Gastrocnemius medialis (tissue), 4 donors: ENCODE measurements around the gene MTMR12. TPM values are rescaled to one million over a fixed set of nuclear protein-coding genes. Genes with fewer than 3 reads are reported as not detected.
"Not testable (repeated sequence)": the region's sequence is repeated elsewhere in the genome, so short reads cannot be mapped to it uniquely, and the experiment has no call there.

Source experiments
- ATAC-seq, 2 donors: fragments of 150-250 bp; one replicate each; pipeline ENCODE4 v1.9.1; 2016
- DNase-seq, 2 donors: peaks; one replicate each; pipeline ENCODE4 v3.0.0-alpha.2; 2019
- H3K27ac ChIP-seq, 4 donors: fragments of 200-600 bp; sonication (generic); 1 replicate in 1 of 4; 2 replicates in 3 of 4; pipeline ENCODE4 v1.5.1; 2016 to 2018; ENCODE audit warnings: mild to moderate bottlenecking in 2 of 4, moderate library complexity in 1 of 4
- H3K27me3 ChIP-seq, 3 donors: fragments of 200-600 bp; sonication (generic) in 2 of 3; 1 replicate in 1 of 3; 2 replicates in 2 of 3; pipeline versions ENCODE4 v1.5.1 to v1.6.0; 2016 to 2019; ENCODE audit warnings: mild to moderate bottlenecking in 1 of 3, moderate library complexity in 1 of 3
- H3K36me3 ChIP-seq, 2 donors: fragments of 200-600 bp; sonication (generic) in 1 of 2; one replicate each; pipeline ENCODE4 v1.5.1; 2017 to 2018
- H3K4me1 ChIP-seq, 2 donors: fragments of 200-600 bp; sonication (generic) in 1 of 2; one replicate each; pipeline ENCODE4 v1.5.1; 2016 to 2017; ENCODE audit warnings: mild to moderate bottlenecking in 2 of 2
- H3K4me3 ChIP-seq, 4 donors: fragments of 200-600 bp; sonication (generic) in 3 of 4; 1 replicate in 1 of 4; 2 replicates in 3 of 4; pipeline ENCODE4 v1.5.1; 2016 to 2019; ENCODE audit warnings: mild to moderate bottlenecking in 2 of 4
- H3K9me3 ChIP-seq, 3 donors: fragments of 200-600 bp; sonication (generic) in 2 of 3; 1 replicate in 1 of 3; 2 replicates in 2 of 3; pipeline ENCODE4 v1.5.1; 2016 to 2019
- CTCF ChIP-seq, 5 experiments: fragments of 450-650 bp in 3 of 5; fragments of 200-600 bp in 2 of 5; sonication (generic) in 2 of 5; IDR thresholded peaks in 4 of 5; conservative IDR thresholded peaks in 1 of 5; 1 replicate in 4 of 5; 2 replicates in 1 of 5; pipeline ENCODE4 v1.5.1; 2016 to 2019; ENCODE audit warnings: antibody characterized with exemption in 5 of 5, mild to moderate bottlenecking in 3 of 5, moderate library complexity in 3 of 5
- POLR2A ChIP-seq, 2 donors: fragments of 450-650 bp; IDR thresholded peaks; one replicate each; pipeline ENCODE4 v1.6.1; 2017; ENCODE audit warnings: antibody characterized with exemption in 2 of 2, mild to moderate bottlenecking in 2 of 2, moderate library complexity in 2 of 2
- in situ Hi-C, 4 donors: fragments of 200-750 bp; cut with MboI; loops; one replicate each; pipeline versions ENCODE4 v1.15.0 to v1.8.0; 2017; ENCODE audit warnings: low sequenced_read_pairs in 4 of 4
- intact Hi-C: fragments of 100-400 bp; cut with DNase I; formaldehyde crosslinking; loops from one replicate; pipeline ENCODE4 v1.15.1; 2023; ENCODE audit warnings: low total_unique reads
- total RNA-seq, 4 donors: library from RNA; depleted of rRNA; stranded (reverse); fragments of >200 nt; gene quantifications; one replicate each; pipeline versions ENCODE4 v1.1.0 to v1.2.3, GENCODE V29; 2016

MTMR12 gene
- total RNA-seq, 4 donors from 2014 or later, result 6.4 to 11.5 (median 10.6) TPM

DNA sequence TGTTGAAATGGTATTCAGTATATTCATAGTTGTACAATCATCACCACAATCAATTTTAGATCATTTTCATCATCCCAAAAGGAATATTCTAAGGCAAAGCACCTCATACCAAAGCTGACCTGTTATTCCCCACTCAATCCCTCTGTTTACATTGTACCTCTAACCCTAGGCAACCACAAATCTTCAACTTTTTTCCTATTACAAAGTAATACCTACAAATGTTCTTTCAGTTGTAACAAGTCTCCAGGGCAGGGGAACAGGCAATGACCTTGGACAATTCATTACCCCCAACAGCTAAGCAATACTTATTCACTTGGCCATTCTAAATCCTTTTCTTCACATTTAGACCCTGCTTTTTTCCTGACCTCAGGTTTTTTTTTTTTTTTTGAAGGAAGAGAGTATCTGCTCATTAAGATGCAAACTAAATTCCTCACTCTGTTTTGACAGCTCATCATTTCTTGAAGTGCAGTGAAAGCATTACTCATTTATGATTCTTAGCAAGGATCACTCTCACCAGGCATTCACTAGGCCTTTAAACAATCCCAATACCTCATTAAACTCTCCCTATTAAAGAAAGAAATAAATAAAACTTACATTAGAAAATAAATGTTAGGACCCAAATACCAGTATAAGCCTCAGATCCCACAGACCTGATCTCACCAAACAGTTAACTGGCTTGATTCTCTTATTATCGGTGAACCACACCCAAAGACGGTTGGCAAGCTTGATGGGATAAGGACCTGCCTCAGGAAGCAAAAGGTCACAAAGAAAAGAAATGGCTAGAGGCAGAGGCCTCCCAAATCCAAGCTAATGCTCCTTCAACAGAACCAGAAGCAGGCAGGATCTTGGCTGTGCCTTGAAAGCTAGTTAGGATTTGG lies 15.3 kb downstream of the MTMR12 start:
- in situ Hi-C loops, result no loop called here
- H3K36me3 ChIP-seq, result no peaks in the 10 kb centered on the region
- no peak for ATAC-seq
- H3K9me3 ChIP-seq, result no peaks in the 10 kb centered on the region
- DNase-seq, result no peak
- H3K27ac ChIP-seq, result peak overlapping the region in 2 of 4 donors; percentile 14 to 26
- no peak overlapping the region for H3K4me3 ChIP-seq
- peaks cover 27 to 46% of the 10 kb centered on the region in 2 donors for H3K4me1 ChIP-seq
- intact Hi-C loops, result no loop called here
- TF ChIP-seq POLR2A (IDR thresholded peaks at IDR 0.05) (no peak), CTCF (IDR thresholded peaks at IDR 0.05 in 4 of 5, conservative IDR thresholded peaks at IDR 0.05 in 1 of 5) (no peak)
- H3K27me3 ChIP-seq, result no peaks in the 10 kb centered on the region

- H3K36me3 ChIP-seq, H3K4me3 ChIP-seq, H3K9me3 ChIP-seq, H3K27me3 ChIP-seq, in situ Hi-C loops, intact Hi-C loops: not testable (repeated sequence)
- peak in 1 of 2 donors; percentile 22 for DNase-seq
- Histone ChIP-seq H3K4me1 (peaks cover 32 to 40% of the 10 kb centered on the region in 2 donors), H3K27ac (peak overlapping the region in 2 of 4 donors; percentile 41 to 64)
- peak; percentile 75 to 78 for ATAC-seq
Measured at GRCh38 chr5:32295966-32296772, 16.6 kb downstream of the MTMR12 start.

GRCh38 chr5:32291591-32291990 lies 21.1 kb downstream of the MTMR12 start:
- intact Hi-C loops (no loop called here), in situ Hi-C loops (no loop called here)
- no peaks in the 10 kb centered on the region for H3K36me3 ChIP-seq
- no peak for TF ChIP-seq CTCF (IDR thresholded peaks at IDR 0.05 in 4 of 5, conservative IDR thresholded peaks at IDR 0.05 in 1 of 5)
- no peak for TF ChIP-seq POLR2A (IDR thresholded peaks at IDR 0.05)
- H3K4me1 ChIP-seq, result peaks cover 10 to 17% of the 10 kb centered on the region in 2 donors
- H3K27me3 ChIP-seq, result no peaks in the 10 kb centered on the region
- ATAC-seq (no peak), DNase-seq (no peak)
- no peaks in the 10 kb centered on the region for H3K9me3 ChIP-seq
- H3K27ac ChIP-seq, result no peak overlapping the region
- no peak overlapping the region for H3K4me3 ChIP-seq

DNA sequence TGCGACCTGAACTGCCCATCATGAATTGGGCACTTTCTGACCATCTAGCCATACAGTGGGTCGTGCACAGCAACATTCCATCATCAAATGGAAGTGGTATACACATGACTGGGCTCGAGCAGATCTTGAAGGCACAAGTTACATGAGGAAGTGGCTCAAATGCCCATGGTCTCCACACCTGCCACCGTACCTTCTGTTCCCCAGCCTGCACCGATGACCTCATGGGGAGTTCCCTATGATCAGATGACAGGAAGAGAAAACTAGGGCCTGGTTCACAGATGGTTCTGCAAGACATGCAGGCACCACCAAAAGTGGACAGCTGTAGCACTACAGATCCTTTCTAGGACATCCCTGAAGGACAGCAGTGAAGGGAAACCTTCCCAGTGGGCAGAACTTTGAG lies 21.8 kb downstream of the MTMR12 start:
- ATAC-seq, result no peak
- Histone ChIP-seq H3K27me3 (no peaks in the 10 kb centered on the region), H3K36me3 (no peaks in the 10 kb centered on the region), H3K4me3 (no peak overlapping the region), H3K4me1 (peaks cover 10 to 12% of the 10 kb centered on the region in 2 donors), H3K9me3 (no peaks in the 10 kb centered on the region), H3K27ac (no peak overlapping the region)
- in situ Hi-C loops (no loop called here), intact Hi-C loops (no loop called here)
- TF ChIP-seq CTCF (IDR thresholded peaks at IDR 0.05 in 4 of 5, conservative IDR thresholded peaks at IDR 0.05 in 1 of 5) (no peak), POLR2A (IDR thresholded peaks at IDR 0.05) (no peak)
- DNase-seq, result no peak

DNA sequence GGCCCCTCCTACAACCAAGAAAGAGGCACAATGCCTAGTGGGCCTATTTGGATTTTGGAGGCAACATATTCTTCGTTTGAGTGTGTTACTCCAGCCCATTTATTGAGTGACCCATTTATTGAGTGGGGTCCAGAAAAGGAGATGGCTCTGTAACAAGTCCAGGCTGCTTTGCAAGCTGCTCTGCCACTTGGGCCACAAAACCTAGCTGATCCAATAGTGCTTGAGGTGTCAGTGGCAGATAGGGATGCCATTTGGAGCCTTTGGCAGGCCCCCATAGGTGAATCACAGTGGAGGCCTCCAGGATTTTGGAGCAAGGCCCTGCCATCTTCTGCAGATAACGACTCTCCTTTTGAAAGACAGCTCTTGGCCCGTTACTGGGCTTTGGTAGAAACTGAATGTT lies 22.2 kb downstream of the MTMR12 start:
- H3K27ac ChIP-seq, ATAC-seq, H3K36me3 ChIP-seq, H3K27me3 ChIP-seq, H3K9me3 ChIP-seq, intact Hi-C loops, in situ Hi-C loops, DNase-seq, H3K4me3 ChIP-seq: not testable (repeated sequence)
- H3K4me1 ChIP-seq, result peaks cover 8 to 10% of the 10 kb centered on the region in 2 donors

DNA sequence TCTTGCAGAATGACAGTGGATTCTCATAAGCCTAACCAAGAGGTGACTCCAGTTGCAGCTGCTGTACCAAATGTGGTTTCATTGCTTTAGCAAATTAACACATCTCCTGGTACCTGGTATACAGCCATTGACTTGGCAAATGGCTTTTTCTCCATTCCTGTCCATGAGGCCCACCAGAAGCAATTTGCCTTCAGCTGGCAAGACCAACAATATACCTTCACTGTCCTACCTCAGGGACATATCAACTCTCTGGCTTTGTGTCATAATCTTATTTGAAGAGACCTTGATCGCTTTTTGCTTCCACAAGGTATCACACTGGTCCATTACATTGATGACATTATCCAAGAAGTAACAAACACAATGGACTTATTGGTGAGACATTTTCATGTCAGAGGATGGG lies 22.8 kb downstream of the MTMR12 start:
- H3K9me3 ChIP-seq, in situ Hi-C loops, H3K36me3 ChIP-seq, ATAC-seq, H3K27ac ChIP-seq, H3K4me3 ChIP-seq, intact Hi-C loops, H3K27me3 ChIP-seq, H3K4me1 ChIP-seq, DNase-seq: not testable (repeated sequence)

DNA sequence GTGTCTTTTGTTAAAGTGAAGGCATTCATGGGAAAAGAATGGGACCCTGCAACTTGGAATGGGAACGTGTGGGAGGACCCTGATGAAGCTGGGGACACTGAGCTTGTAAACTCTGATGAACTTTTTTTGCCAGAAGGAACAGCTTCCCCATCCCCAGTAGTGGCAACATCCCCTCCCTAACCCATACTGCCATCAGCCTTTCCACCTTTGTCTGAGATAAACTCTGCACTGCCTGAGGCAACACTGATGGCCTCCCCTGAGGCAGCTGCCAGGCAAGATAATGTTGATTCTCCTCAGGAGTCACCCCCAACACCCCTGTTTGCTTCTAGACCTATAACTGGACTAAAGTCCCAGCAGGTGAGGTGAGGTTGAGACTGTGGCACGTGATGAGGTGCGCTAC lies 24.6 kb downstream of the MTMR12 start:
- intact Hi-C loops, in situ Hi-C loops, H3K9me3 ChIP-seq, H3K4me3 ChIP-seq, DNase-seq, H3K36me3 ChIP-seq, H3K27me3 ChIP-seq, H3K27ac ChIP-seq, H3K4me1 ChIP-seq, ATAC-seq: not testable (repeated sequence)

DNA sequence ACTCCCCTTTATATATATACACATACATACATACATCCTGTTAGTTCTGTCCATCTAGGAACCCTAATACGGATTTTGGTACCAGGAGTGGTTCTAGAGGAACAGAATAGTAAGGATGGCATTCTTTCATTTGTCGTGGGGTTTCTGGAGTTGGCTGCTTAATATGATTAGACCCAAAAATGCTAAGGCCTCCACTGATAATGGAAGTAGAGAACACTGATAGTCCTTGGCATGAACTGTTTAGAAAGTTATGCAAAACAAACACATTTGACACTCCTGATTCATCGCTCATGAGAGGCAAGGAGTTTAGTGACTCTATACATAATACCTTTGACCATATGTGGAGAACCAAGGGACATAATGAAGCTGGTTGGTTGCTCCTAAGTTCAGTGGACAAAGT lies 25.2 kb downstream of the MTMR12 start:
- ATAC-seq, in situ Hi-C loops, H3K27ac ChIP-seq: not testable (repeated sequence)

More for the DNA sequence above, 25.2 kb downstream of the MTMR12 start:
- DNase-seq, H3K27me3 ChIP-seq, H3K4me3 ChIP-seq, intact Hi-C loops, H3K36me3 ChIP-seq, H3K9me3 ChIP-seq, H3K4me1 ChIP-seq: not testable (repeated sequence)
